HG03354 (cell line): Measurements from ENCODE around the gene FTSJ3.

Experiments
- ATAC-seq: cut with Tn5 transposase; IDR thresholded peaks from one replicate; pipeline ENCODE4 v1.9.1; 2021; ENCODE audit warnings: mild to moderate bottlenecking; ENCODE audit not compliant: unreplicated experiment, poor library complexity, severe bottlenecking

FTSJ3 gene

GRCh38 chr17:63830904-63831491 is 3.5 kb upstream of the FTSJ3 start:
- ATAC-seq, result no peak

GRCh38 chr17:63830278-63830677 is 2.8 kb upstream of the FTSJ3 start:
- no peak for ATAC-seq

GRCh38 chr17:63828936-63829335 is 1.5 kb upstream of the FTSJ3 start:
- ATAC-seq, result no peak

GRCh38 chr17:63827801-63828221 is 348 bp upstream of the FTSJ3 start:
- no peak for ATAC-seq

GRCh38 chr17:63826468-63827001 is 928 bp downstream of the FTSJ3 start:
- no peak for ATAC-seq

- no peak for ATAC-seq
Observed at GRCh38 chr17:63824362-63824761, 3.1 kb downstream of the FTSJ3 start.

- ATAC-seq, result no peak
Observed at GRCh38 chr17:63823659-63824331, 3.7 kb downstream of the FTSJ3 start.

- ATAC-seq, result no peak
Observed at GRCh38 chr17:63822537-63822936, 4.9 kb downstream of the FTSJ3 start.

- no peak for ATAC-seq
Observed at GRCh38 chr17:63821804-63822203, 5.7 kb downstream of the FTSJ3 start.

GRCh38 chr17:63820963-63821561 is 6.4 kb downstream of the FTSJ3 start:
- no peak for ATAC-seq

- no peak for ATAC-seq
Observed at GRCh38 chr17:63819585-63820537, 7.6 kb downstream of the FTSJ3 start.

GRCh38 chr17:63819131-63819530 is 8.3 kb downstream of the FTSJ3 start:
- ATAC-seq, result no peak

GRCh38 chr17:63817736-63818385 is 9.6 kb downstream of the FTSJ3 start:
- no peak for ATAC-seq

- ATAC-seq, result no peak
Observed at GRCh38 chr17:63816669-63817068, 10.8 kb downstream of the FTSJ3 start.

GRCh38 chr17:63816123-63816522 is 11.3 kb downstream of the FTSJ3 start:
- no peak for ATAC-seq

- no peak for ATAC-seq
Observed at GRCh38 chr17:63809970-63810369, 17.5 kb downstream of the FTSJ3 start.

GRCh38 chr17:63805591-63805990 is 21.9 kb downstream of the FTSJ3 start:
- no peak for ATAC-seq

GRCh38 chr17:63804328-63804727 is 23.1 kb downstream of the FTSJ3 start:
- no peak for ATAC-seq

GRCh38 chr17:63800783-63801182 is 26.7 kb downstream of the FTSJ3 start:
- ATAC-seq, result no peak
